GM23248 (cell line): Measurements from ENCODE around the gene CASTOR1.

Experiments
- EZH2 ChIP-seq: fragments of 200-600 bp; sonication (generic); IDR thresholded peaks from 2 replicates; pipeline ENCODE4 v1.6.1; 2018; ENCODE audit warnings: antibody characterized with exemption, mild to moderate bottlenecking; ENCODE audit not compliant: insufficient read depth, poor library complexity, severe bottlenecking
- EZH2phosphoT487 ChIP-seq: fragments of 200-600 bp; sonication (generic); IDR thresholded peaks from 2 replicates; pipeline ENCODE4 v1.6.1; 2018; ENCODE audit warnings: antibody characterized with exemption, moderate library complexity, mild to moderate bottlenecking, low read depth; ENCODE audit not compliant: insufficient read depth

- TF ChIP-seq EZH2 = no peak
- no peak for TF ChIP-seq EZH2phosphoT487
Measured at GRCh38 chr22:30333707-30334087, 44.4 kb upstream of the CASTOR1 start.
